GM21447 (cell line): ENCODE data around the gene TRPC4.

Experiments
- ATAC-seq: cut with Tn5 transposase; IDR thresholded peaks from one replicate; pipeline ENCODE4 v1.9.1; 2021; ENCODE audit not compliant: unreplicated experiment

TRPC4 gene

DNA sequence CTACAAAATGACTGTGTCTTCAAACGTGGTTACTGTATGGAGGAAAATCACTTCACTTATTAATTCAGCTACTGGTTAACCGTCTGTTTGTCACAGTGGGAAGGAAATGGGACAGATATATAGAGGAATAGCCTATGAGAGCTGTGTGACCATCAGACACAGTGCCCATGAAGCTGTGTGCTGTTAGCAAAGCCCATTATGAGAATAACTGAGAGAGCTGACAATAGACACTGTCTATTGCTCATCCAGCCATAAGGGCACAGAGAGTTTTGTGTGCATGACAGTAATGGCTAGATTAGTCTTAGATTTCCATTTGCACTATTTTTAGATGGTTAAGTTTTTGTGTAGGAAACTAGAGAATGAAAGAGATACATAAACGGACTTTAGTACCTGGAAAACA lies 206.9 kb downstream of the TRPC4 start:
- no peak for ATAC-seq

DNA sequence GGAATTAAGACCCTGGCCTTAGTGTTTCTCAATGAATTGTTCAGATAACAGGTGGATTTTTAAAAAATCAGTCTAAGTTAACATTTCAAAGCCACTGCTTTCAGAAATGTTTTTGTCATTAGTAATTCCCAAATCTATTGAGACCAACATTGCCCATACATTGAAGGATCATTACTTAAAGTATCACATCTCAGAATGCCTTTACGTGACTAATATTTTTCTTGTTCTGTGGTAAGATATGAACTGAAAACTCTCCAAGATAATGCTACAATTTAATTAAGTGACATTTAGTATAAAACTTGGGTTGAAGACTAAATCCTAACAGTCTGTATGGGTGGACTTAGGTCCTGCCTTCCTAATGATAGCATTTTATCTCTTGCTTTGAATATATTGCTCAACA lies 211.6 kb downstream of the TRPC4 start:
- ATAC-seq: no peak

DNA sequence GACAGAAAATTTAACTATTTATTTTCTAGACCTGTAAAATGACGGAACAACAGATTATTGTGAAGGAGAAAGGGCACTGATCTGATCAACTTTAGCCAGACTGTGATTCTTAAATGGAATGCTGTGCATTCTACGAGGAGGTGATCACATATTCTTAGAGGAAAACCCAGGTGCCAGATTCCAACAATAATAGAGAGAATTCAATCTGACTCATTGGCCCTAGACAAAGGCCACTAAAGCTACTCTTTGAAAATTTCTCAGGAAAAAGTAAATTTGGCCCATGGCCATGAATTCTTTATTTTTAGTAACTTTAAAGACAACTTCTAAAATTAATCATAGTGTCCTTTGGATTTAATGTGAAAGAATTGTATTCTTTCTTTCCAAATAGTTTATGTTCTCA lies 212.4 kb downstream of the TRPC4 start:
- no peak for ATAC-seq

DNA sequence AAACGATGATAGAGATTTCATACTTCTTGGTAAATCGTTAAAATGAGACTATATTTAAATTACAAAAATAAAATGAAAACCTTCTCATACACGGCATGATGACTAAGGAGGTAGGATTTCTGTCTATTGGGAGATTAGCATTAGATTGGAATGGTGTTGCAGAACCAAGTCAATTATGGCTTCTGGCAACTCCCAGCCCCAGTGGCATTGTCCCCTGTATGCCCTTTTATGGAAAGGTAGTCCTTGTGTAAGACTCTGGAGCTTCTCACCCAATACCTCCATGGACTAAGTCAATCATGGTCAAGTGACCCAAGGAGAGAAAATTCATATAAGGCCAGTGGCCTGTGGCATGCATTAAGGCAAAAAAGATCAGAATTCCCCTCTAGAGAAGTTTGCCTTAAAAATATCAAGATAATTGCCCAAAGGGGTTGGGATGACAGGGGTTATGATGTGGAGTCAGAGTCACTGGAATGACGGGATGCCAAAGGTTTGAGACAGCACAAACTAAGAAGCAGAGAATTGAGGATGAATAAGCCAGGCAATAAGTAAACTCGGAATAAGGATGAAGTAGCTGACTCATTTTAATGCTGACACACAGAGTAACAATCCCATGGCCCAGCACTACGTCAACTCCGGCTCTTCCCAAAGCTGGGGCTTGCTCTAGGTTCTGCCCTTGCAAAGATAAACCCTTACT lies 213.2 kb downstream of the TRPC4 start:
- ATAC-seq: no peak

DNA sequence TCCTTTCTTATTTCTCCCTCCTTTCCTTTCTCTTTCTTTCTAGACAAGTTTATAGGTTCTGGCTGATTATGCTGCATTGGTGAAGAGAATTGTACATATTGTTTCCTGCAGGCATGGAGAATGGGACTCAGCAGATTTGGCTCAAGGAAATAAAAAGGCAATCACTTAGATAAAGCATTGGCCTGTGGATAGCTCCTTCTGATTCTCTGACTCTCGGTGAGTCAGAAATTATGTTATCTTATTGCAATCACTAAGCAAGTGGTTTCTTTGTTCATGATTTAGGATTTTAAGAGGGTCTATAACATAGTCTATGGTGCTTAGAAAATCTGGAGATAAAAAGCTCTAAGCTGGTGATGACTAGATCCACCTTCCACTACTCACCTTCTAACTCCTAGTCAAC lies 217.0 kb downstream of the TRPC4 start:
- ATAC-seq: no peak

DNA sequence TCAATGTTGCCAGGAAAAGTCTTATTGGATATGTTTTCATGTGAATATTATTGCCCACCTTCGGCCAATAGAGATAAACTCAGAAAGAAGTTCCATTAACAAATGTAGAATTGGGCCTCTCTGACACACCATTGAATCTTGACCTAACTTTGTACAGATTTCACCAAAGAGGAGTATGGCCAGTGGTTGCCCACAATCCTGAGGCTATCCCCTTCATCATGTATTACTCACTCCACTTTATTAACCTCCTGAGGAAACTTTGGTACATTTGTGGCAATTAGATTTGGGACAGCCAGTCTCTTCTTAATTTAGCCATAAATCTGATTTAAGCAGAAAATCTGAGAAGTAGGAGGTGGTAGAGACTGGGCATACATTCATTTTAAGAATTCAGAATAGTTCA lies 217.7 kb downstream of the TRPC4 start:
- ATAC-seq: no peak

DNA sequence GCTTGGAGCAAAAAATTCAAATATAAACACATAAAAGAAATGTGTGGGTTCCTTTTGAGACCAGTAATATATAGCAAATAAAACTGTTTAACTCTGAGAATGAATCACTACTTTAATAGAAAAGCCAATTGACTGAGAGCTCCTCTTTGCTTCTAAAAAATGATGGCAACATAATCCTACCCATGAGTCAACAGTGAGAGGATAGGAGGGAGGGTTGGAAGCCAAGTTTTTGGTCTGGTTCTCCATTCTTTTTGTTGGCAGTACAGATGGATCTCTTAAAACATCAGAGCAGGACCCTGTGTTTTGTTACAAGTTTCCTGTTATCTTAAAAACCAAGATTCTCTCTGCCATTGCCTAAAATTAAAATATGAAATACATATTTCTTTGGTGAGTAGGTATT lies 221.0 kb downstream of the TRPC4 start:
- no peak for ATAC-seq

DNA sequence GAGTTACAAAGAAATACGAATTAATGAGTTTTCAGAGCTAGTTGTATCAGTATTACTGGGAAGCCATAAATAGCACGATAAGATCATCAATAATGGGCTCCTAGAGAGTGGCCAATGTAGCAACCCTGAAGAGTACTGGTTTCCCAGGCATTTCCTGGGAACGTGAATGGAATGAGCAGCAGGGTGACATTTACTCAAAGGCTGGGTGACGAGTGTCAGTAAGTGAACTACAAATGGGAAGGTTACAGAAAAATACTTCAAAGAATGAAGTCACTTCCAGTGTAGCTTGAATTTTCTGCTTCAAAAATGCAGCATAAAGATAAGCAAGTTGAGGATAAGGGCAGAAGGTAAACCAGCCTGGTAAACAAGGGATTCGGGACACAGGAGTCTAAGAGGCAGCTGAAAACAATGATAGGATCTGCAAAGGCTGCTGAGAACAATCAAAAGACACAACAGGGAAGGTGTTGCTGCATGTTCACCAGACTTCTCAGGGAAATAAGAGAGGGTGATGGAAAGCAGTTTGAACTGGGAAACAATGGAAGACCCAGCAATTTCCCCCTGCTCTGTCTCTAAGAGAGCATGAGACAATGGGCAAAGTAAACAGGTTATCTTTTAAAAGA lies 222.4 kb downstream of the TRPC4 start:
- no peak for ATAC-seq

DNA sequence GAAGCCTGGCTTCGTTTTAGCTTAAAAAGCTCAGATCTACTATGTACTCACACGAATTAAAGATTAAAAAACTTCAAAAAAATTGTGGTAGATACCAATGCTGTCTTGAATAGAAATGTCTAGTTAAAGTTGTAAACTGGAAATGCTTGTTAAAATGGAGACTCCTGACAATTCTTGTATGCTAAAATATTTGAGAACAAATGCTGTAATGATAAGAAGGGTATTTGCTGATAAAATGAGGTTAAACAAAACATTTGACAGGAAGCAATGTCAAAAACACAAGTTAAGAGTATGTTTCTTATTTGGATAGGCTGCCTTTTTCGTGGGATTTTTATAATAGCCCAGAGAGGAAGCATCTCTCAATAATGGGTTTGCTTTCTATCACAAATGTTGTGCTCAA lies 223.0 kb downstream of the TRPC4 start:
- ATAC-seq: no peak

DNA sequence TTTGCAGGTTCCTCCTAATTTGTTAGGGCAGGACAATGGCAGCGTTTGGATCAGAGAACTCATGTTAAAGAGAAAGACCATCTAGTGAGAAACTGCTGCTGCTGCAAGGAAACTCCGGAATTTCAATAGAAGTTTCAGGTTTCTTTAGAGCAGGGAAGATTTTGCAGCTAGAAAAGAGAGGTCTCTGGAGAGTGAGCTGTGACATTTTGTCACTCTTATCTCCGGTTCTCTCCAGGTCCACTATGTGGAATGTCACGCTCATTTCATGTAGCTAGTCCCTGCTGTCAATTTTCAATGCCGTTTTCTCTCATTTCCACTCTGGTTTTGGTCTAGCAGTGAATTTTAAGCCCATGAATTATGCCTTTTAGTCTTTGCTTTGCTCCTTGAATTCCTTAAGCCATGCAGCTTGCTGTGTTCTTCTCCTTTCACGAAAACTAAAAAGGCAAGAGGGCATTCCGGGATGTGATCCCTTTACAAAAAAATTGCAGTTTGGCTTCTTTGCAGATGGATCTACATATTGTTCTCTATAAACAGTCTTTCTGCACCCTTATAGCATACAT lies 224.3 kb downstream of the TRPC4 start:
- ATAC-seq: no peak

DNA sequence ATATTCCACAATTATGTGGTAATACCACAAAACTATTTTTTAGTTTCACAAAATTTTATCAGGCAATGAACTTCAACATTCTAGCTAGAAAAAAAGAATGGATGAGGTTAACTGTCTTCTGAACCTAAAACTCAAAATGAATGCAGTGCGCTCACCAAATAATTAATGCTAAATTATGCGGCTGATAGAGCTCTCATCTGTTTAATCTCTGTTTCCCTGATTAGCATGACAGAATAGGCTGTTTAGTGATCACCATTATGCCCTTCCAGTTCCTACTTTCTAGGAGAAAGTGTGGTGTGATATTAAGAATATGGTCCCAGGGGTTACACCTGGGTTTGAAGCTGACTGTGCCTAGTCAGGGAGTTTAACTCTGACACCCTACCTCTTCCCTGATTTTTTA lies 228.2 kb downstream of the TRPC4 start:
- ATAC-seq: no peak

DNA sequence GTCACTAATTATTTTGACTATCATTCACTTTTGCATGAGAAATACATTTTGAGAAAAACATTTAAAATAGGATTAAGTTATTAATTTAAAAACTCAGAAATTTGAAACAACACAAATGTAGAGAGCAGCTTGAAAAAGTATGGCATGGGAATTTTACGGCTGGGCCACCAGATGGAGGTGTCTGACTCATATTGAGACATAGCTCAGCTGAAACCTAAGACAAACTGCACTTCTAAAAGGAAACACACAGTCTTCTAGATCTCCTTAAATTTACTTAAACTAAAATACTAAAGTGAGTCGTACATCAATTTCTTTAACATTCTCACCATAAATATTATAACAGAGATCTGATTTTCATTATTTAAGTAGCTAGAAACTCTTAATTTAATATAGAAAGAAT lies 229.1 kb downstream of the TRPC4 start:
- ATAC-seq: no peak

DNA sequence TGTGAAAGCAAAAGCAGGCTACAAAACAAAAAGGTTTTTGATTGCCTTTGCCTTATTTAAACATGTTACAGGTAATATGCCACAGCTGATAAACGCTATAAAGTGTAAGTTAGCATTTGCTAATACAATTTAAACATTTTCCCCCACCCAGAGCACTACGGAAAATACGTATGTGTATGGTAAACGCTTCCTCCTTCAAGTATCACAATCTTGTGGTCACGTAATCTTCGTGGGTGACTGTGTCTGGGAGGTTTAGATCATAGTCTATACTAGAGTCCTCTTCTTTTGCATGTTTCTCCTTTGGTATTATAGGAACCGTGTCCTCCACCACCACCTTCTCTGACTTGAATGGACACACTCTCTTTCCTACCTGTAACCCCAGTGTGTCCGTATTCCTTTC lies 232.9 kb downstream of the TRPC4 start:
- no peak for ATAC-seq

DNA sequence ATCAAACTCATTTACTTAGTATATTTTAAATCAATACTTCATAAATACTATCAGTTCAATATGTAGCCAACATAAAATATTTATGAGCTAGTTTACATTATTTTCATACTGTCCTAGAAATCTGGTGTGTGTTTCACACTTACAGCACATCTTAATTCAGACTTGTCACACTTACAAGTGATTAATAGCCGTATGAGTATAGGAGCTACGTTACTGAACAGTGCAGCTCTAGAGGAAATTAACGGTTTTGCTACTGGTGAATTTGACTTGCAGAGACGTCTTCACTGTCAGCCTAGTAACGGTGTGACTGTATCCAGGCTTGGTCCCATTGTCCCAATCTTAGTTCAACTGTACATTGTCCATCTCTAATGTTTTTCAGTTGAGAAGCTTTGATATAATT lies 237.3 kb downstream of the TRPC4 start:
- no peak for ATAC-seq

DNA sequence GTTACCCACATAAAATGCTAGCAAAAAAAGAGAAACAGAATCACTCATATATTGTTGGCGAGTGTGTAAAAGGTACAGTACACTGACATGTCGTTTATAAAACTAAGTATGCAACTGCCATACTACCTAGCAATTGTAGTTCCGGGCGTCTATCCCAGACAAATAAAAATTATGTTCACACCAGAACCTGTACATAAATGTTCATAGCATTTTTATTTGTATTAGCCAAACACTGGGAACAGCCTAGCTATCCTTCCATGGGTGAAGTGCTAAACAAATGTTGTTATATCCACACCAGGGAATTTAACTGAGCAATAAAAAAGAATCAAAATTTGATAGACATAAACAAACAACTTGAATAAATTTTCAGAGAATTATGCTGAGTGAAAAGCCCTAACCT lies 242.1 kb downstream of the TRPC4 start:
- ATAC-seq: no peak

DNA sequence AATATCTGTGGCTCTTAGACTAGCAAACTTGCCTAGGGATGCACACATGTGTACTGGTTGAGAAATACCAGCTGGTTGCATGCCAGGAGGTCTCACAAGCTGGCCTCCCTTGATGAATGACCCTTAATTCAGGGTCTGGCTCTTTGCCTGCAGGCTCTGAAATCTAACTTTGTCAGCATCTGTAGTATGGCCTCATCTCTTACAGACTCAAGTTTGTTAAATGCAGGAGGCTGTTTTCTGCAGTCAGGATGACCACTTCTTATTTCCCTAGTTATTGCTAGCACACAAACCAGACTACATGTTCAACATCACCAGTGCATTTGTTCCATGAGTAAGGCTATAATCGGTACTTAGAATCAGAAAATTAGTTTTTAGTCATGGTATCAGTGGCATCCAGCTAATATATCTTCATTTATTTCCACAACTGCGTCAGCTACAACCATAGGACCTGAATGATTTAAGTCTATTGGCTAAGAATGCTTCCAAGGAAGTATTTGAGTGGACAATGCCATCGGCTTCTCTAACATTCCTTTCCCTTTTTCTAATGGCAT lies 247.7 kb downstream of the TRPC4 start:
- no peak for ATAC-seq

DNA sequence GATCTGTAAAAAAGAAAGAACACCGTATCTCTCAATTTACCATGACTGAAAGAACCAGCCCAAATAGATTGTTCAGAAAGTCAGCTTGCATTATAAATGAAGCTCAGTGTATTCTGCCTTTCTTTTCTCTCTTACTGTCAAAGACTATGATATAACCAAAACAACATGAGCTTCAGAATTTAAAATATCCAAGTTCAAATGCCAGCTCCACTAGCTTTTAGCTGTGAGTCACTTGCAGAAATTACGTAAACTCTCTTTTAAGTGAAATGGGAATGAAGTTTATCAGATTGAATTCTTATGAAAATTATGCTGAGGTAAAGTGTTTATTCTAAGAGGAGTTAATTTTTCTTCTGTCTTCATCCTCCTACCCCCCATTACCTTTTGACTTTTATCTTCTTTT lies 251.0 kb downstream of the TRPC4 start:
- no peak for ATAC-seq

DNA sequence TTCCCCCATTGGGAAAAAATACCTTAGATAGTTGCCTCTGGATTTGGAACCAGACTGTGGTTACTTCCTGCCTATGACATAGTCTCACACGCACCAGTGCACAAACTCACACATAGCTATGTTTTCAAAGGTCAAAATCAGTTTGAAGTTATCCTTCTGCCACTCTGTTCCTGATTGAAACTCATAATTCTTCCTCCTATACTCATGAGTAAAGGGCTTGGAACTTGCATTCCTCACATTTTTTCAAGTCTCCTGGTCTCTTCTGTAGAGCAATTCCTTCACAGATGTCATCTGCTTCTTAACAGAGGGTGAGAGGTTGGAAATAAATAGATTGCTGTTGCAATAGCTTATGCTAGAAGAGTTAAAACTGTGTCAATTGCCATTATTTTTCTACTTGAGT lies 252.4 kb downstream of the TRPC4 start:
- ATAC-seq: no peak

DNA sequence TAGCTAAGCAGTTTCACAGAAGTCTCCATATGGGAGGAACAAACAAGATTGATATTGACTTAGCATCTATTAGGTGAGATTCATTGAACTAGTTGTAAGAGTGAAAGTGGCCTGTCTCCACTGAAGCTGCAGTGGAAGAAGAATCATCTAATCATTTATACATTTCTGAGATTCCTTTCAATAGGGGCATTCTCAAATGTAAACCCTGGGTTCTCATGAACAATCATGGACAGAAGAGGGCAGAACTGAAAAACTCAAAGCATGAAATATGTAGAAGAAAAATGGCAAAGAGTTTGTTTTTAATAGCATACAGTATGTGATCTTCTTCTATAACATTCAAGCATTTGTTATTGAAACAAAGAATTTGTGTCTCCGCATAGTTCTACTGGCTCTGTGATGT lies 253.4 kb downstream of the TRPC4 start:
- no peak for ATAC-seq

DNA sequence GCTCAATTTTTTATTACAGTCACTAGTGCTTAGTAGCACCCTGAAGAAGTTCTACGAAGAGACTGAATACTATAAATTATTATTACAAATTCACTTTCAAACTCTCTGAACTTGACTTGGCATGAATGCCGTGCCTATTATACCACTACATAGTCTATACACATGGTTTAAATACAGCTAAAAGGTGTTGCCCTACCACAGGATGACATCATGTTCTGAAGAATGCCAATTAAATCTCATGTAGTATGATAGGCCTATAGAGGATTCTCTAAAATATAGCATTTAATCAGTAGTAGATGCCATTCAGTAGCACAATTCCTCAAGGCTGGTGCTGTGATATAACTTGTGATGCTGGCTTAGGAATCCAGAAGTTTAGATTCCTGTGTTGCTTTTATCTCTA lies 254.3 kb downstream of the TRPC4 start:
- ATAC-seq: no peak

DNA sequence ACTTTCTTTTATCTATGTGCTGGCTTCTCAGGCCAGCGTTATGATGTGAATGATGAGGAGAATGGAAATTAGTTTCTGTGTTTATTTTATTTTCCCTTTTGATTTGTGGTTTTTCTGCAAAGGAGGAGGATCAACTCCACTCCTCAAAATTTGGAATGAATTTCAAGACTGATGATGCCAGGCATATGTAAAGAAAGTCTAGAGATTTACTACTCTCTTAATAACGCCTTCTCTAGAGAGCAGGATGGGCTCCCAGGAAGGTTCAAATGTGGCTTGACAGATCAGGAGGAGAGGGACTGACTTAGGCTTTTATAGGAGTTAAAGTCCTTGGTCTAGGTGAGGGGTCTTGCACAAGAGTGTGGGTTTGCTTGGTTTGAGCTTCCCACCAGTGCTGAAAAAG lies 255.9 kb downstream of the TRPC4 start:
- ATAC-seq: no peak

DNA sequence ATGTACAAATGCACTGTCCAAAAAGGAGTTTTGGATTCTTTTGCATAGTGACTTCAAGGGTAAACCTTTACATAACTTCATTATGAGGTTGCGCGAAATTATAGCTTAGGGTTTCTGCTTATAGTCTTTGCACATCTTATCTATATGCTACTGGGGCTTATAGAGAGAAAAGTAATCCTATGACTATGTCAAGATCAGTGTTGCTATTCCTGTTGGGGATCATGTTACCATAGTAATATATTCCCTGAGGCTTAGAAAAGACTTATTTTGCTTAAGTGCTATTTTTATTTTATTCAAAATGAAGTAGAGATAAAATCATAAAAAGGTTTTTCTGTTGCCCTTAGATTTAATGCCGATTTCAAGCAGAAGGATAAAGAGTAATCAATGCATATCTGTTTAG lies 256.3 kb downstream of the TRPC4 start:
- no peak for ATAC-seq
